HL-60 (cell line): ENCODE measurements around the gene VWA2.

Experiments
- DNase-seq, 2 experiments: peaks; one replicate each; pipeline ENCODE4 v3.0.0-alpha.2; 2010 to 2020; ENCODE audit warnings: low read depth in 1 of 2, low spot score in 1 of 2
- H3K27ac ChIP-seq: fragments of 250-450 bp; sonication (Bioruptor Pico); replicated peaks from 2 replicates; pipeline ENCODE4 v1.5.1; 2020; ENCODE audit warnings: mild to moderate bottlenecking, moderate library complexity
- H3K27me3 ChIP-seq: fragments of 250-450 bp; sonication (Bioruptor Pico); 2 replicates; pipeline ENCODE4 v1.5.1; 2021; ENCODE audit warnings: mild to moderate bottlenecking, moderate library complexity; ENCODE audit not compliant: insufficient read depth, poor library complexity, severe bottlenecking
- H3K4me3 ChIP-seq: replicated peaks from 2 replicates; pipeline ENCODE4 v1.5.1; 2011; ENCODE audit warnings: mild to moderate bottlenecking, control low read depth, low read length; ENCODE audit not compliant: insufficient read depth
- GABPA ChIP-seq: IDR thresholded peaks from 2 replicates; pipeline ENCODE4 v1.6.1; 2012; ENCODE audit warnings: low read depth
- POLR2AphosphoS5 ChIP-seq: IDR thresholded peaks from 2 replicates; pipeline ENCODE4 v1.6.1; 2012; ENCODE audit warnings: low read depth
- SPI1 ChIP-seq: IDR thresholded peaks from 2 replicates; pipeline ENCODE4 v1.6.1; 2012; ENCODE audit warnings: low read depth, mild to moderate bottlenecking, borderline replicate concordance
- TF ChIP-seq, protein P1 (sequence below): IDR thresholded peaks from 2 replicates; pipeline ENCODE4 v1.6.1; 2012; ENCODE audit warnings: low read depth; ENCODE audit not compliant: insufficient replicate concordance
- TF ChIP-seq, protein P2 (sequence below): IDR thresholded peaks from one replicate; pipeline ENCODE4 v1.5.1; 2011; ENCODE audit warnings: low read length, control low read depth, inconsistent platforms; ENCODE audit not compliant: insufficient read depth

VWA2 gene

DNA sequence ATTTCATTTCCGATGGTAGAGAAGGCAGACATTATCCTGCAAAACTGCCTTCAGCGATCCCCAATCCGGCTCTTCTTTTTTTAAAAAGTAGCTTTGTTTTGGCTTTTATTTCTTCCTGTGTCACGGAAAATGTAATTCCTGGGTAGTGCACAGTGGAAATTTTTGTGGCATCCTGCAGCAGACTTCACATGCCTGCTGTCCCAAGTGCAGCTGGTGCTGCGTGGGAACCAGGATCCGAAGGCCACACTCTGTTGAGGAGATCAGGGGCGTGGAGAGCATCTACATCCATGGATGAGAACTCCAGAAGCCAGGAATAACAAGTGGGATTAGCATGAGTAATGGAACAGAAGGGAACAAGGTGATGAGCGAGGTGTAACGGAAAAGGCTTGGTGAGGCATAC lies 4.6 kb downstream of the VWA2 start:
- no peak for DNase-seq
- no peak overlapping the region for H3K27ac ChIP-seq

DNA sequence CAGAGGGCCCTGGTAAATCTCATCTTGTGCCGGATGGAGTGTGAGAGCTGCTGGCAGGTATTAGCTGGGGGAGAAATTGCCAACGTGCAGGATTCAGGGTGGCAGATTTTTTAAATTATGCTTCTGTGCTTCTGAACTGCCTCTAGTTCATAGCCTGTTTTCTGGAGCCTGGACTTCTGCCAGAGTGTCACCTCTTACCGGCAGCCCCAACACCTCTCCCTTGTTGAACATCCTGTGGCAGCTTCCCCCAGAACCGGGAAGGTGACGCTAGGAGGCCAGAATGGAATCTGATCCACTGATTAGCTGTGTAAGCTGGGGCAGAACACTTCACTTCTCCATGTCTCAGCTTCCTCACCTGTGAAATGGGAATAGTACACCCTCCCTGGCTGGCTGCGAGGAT lies 5.1 kb downstream of the VWA2 start:
- H3K27me3 ChIP-seq = peaks cover 24% of the 10 kb centered on the region
- TF ChIP-seq POLR2AphosphoS5 = no peak
- no peak overlapping the region for H3K27ac ChIP-seq
- DNase-seq = no peak
- no peak overlapping the region for H3K4me3 ChIP-seq

More for the DNA sequence above, 4.6 kb downstream of the VWA2 start:
- H3K27me3 ChIP-seq = peaks cover 26% of the 10 kb centered on the region
- no peak for TF ChIP-seq GABPA
- no peak for TF ChIP-seq SPI1
- no peak for TF ChIP-seq POLR2AphosphoS5
- TF ChIP-seq, protein P1, sequence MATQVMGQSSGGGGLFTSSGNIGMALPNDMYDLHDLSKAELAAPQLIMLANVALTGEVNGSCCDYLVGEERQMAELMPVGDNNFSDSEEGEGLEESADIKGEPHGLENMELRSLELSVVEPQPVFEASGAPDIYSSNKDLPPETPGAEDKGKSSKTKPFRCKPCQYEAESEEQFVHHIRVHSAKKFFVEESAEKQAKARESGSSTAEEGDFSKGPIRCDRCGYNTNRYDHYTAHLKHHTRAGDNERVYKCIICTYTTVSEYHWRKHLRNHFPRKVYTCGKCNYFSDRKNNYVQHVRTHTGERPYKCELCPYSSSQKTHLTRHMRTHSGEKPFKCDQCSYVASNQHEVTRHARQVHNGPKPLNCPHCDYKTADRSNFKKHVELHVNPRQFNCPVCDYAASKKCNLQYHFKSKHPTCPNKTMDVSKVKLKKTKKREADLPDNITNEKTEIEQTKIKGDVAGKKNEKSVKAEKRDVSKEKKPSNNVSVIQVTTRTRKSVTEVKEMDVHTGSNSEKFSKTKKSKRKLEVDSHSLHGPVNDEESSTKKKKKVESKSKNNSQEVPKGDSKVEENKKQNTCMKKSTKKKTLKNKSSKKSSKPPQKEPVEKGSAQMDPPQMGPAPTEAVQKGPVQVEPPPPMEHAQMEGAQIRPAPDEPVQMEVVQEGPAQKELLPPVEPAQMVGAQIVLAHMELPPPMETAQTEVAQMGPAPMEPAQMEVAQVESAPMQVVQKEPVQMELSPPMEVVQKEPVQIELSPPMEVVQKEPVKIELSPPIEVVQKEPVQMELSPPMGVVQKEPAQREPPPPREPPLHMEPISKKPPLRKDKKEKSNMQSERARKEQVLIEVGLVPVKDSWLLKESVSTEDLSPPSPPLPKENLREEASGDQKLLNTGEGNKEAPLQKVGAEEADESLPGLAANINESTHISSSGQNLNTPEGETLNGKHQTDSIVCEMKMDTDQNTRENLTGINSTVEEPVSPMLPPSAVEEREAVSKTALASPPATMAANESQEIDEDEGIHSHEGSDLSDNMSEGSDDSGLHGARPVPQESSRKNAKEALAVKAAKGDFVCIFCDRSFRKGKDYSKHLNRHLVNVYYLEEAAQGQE = no peak
- TF ChIP-seq, protein P2, sequence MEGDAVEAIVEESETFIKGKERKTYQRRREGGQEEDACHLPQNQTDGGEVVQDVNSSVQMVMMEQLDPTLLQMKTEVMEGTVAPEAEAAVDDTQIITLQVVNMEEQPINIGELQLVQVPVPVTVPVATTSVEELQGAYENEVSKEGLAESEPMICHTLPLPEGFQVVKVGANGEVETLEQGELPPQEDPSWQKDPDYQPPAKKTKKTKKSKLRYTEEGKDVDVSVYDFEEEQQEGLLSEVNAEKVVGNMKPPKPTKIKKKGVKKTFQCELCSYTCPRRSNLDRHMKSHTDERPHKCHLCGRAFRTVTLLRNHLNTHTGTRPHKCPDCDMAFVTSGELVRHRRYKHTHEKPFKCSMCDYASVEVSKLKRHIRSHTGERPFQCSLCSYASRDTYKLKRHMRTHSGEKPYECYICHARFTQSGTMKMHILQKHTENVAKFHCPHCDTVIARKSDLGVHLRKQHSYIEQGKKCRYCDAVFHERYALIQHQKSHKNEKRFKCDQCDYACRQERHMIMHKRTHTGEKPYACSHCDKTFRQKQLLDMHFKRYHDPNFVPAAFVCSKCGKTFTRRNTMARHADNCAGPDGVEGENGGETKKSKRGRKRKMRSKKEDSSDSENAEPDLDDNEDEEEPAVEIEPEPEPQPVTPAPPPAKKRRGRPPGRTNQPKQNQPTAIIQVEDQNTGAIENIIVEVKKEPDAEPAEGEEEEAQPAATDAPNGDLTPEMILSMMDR = no peak
- no peak overlapping the region for H3K4me3 ChIP-seq

DNA sequence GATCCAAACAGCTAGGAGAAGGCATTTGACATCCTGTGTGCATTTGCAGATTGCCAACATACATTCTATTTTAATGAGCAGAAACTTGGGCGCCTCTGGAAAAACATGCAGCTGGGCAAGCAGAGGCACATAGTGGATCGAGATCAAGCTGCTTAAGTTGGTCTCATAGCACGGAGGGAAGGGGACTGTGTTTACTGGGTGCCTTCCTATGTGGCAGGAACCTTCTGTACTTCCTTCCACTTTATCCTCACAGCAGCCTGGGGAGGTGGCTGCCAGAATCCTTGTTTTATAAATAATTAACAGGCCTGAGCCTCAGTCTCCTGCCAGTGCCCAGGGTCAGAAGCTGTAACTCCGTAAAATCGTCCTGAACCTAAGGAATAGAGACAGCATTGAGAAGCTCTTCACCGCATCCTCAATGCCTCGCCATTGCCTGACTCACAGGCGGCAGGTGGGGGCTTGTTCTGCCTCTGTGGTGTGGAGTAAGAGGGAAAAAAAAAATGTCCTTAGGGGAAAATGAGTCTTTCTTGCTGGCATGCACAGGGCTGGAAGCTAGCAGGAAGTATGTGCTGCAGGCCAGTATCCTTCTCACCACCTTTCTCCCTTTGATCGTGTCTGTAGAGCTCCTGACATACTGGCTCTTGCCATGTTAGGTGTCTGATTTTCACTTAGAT lies 6.2 kb downstream of the VWA2 start:
- H3K27ac ChIP-seq = no peak overlapping the region
- no peak for DNase-seq
- TF ChIP-seq, protein P2 = no peak
- TF ChIP-seq GABPA (no peak), POLR2AphosphoS5 (no peak), SPI1 (no peak)
- TF ChIP-seq, protein P1 = no peak
- H3K4me3 ChIP-seq = no peak overlapping the region
- H3K27me3 ChIP-seq = peaks cover 12% of the 10 kb centered on the region

DNA sequence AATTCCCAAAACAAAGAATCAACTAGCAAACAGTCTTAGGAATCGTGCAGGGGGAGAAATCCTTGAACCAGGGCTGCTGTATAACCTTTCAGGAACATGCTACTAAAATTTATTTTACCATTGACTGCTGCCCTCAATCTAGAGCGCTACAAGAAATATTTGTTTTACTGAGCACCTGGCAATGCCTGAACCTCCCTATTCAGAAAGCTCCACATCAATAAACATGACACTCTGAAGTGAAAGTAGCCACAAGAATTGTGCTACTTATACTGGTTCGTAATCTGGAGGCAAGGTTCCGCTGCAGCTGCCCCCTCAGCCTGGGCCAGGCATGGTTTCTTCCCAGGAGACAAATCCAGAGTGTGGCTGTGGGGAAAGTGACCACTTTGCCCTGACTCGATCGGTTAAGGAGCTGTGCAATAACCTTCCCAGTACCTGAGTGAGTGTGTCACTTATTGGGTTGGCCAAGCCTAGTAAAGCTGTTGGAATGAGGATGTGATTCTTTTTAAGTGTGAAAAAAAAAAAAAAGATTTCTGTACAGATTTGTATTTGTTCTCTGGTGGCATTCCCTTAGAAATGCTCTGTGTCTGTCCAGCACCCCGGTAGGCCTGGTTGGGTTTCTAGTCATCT lies 7.7 kb downstream of the VWA2 start:
- Histone ChIP-seq H3K4me3 (no peak overlapping the region), H3K27me3 (peaks cover 2% of the 10 kb centered on the region), H3K27ac (no peak overlapping the region)
- TF ChIP-seq, protein P1 = no peak
- TF ChIP-seq SPI1 = no peak
- TF ChIP-seq, protein P2 = no peak
- no peak for TF ChIP-seq GABPA
- no peak for TF ChIP-seq POLR2AphosphoS5
- no peak for DNase-seq
